ENCODE data around the gene POMGNT2.

The POMGNT2 gene

DNA sequence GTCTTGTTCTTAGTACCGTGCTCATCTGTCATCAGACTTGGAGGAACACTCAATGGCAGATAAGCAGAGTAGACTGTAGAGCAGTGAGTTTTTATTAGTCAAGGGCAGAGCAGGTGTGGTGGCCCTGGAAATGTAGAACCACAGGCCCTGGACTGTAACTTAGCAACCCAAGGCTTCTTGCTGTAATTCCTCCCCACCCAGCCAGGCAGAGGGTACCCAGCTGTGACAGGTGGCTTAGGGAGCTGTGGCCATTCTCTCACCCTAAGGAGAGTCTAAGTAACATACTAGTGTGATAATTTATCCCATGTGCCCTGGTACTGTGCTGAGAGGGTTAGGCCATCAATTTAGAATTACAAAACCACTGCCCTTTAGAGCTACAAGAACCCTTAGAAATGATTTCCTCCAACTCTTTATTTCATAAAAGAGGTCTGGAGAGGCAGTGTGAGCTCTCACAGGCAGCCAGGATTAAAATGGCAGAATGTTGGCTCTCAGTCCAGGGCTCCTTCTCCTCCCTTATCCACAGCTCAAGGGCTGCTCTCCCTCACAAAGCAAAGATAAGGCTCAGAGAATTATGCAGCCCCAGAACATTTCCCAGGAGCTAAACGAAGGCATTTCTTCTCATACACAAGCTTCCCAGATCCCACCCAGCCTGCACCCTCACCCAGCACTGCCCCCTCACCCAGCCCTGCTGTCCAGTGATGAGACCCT is 3.0 kb downstream of the POMGNT2 start:
- DNase-seq: no peak

DNA sequence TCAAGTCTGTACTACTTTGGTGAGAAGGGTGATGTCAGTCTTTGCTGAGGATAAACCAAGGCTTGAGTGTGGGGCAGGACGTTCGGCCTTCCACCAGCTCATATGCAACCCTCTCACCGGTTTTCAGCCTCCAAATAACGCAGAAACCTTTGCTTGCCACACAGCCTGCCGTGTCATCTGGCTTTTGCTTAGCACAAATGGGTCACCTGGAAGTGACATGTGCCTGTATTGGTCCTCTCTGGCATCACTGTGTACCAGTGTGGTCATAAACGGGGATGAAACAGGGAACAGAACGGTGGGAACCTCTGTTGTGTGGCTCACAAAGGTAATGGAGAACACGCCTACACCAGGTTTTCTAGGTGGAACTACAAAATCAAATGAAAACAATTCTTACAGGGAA is 7.1 kb downstream of the POMGNT2 start:
- DNase-seq: no peak

DNA sequence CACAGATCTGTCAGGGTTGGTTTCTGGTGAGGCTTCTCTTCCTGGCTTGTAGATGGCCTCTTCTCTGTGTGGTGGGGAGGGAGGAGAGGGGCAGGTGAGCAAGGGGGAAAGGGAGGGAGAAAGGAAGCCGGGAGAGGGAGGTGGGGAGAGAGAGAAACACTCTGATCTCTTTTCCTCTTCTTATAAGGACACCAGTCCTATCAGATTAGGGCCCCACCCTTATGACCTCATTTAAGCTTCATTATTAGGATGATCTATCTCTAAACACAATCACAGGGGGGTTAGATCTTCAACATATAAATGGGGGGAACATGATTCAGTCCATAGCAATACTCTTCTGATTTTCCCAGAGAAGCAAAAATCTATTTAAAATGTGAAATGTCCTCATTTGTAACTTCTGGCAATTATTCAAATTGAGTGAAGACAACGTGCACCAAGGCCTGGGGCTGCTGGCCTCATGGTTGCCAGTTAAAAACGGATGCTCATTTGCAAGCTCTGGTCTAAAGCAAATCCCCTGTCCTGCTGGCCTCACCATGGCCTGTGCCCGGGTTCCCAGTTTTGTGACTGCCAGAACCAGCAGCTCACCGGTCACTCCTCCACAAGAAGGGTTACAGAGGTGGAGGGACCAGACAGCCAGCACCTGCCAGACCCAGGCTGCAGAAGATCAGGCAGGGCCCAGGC is 8.3 kb downstream of the POMGNT2 start:
- no peak for DNase-seq

DNA sequence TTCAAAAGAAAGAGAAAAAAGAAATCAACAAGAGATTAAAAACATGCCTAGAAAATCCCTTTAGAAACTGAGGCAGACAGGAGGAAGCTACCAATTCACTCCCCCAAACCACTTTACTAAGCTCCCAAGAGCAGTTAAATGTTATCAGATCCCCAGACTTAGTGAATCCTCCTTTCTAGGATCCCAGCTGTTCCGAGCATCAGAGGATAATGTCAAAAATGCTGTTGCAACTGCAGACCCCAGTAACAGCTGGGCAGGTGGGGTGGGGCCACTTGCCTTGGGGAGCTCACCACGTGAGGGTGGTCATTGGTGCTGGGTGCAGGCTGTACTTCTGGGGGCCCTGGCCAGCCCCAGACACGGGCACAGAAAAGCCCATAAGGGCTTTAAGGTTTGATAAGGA is 9.1 kb downstream of the POMGNT2 start:
- DNase-seq: no peak

DNA sequence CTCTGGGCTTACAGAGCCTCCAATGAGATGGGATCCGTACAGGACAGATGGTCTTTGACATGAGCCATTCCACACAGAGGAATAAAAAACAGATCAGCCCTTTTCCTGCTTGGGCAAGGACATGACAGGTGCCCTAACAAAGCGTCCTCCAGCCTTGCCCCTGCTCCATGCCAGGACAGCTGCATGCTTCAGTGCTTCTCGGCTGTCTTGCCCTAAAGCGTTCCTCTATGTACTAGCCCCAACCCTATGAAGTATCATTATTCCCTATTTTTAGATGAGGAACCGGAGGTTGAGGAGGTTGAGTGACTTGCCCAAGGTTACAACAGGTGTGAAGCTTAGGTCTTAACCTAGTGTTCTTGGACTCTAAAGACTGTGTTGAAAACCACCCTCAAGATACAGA is 10.5 kb downstream of the POMGNT2 start:
- DNase-seq: no peak

DNA sequence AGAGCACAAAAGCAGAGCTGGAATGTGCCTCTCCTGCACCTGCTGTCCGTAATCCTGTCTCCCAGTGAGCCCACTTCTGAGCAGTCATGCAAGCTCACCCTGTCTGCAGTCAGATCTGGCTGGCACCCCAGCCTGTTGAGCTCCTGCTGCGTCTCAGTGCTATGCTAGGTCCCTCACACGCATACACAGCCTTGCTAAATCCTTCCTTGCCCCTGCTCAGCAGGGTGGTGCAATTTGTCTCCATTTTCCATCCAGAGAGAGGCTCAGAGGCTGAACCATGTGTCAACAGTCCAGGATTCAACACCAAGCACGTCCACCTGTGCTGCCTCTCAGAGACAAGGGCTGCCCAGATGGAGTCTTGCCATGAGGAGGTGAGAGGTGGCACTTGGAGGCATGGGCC is 11.0 kb downstream of the POMGNT2 start:
- DNase-seq: no peak

DNA sequence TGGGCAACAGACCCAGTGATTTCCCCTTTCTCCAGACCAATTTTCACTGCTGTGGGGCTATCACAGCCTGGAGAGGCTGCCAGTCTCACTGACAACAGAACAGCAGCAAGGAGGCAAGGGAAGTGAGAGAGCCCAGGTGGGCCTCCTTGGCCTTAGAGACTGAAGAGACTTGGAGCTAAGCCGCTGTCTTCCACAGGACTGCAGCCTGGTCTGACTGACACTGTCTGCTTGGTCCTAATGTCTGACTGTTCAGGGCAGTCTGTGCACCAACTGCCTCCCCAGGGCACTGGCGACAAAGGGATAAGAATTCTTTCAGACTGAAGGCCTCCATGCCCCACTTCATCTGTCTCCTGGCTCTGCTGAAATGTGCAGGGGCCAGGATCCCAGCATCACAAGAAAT is 11.5 kb downstream of the POMGNT2 start:
- no peak for DNase-seq

DNA sequence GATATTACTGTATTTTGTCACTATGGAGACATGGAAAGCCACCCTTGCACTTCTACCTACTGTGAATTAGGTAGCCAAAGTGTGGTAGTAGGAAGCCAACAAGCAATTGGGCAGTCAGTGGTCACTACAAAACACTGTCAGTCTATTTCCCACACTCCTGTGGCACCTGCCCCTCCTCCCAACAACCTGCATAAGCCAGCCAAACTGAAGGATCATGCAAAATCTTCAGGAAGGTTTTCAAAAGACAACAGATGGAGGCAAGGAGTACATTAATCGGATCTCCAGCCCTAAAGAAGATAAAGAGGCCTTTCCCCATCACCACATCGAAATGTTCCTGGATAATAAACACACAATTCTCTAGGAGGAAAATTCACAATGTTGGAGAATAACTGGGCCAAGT is 11.9 kb downstream of the POMGNT2 start:
- DNase-seq: no peak

DNA sequence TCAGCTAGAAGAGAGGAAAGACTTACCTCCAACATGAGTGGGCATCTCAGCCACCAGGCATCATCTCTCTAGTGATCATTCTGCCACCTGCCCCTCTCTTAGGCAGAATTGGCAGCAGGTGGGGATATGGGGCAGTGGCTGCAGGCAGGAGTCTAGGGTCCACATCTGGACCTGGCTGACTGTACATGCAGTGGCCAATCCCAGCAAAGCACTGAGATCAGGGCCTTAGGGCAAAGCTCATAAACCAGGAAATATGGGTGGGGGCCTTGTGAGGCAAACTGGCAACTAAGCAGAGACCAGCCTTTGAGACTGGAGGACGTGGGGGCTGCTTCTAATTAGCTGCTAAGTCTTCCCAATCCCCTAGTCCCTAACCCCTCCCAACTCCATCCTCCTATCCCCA is 12.9 kb downstream of the POMGNT2 start:
- DNase-seq: no peak

DNA sequence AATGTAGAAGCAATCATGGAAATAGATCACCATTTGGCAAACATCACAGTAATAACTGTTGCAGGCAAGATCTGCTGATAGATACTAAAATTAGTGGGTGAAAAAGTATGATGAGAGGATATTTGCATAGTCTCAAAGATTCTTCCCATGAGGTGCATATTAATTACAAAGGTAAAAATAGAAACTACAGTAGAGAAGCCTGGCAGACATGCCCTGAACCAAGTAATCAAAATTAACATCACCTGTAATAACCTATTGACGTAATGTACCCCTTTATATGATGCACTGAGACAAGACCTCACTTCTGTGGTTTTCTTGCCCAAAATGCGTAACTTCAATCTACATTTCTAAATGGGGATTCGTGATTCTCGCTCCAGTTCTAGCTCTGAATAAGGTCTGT is 14.4 kb downstream of the POMGNT2 start:
- no peak for DNase-seq

DNA sequence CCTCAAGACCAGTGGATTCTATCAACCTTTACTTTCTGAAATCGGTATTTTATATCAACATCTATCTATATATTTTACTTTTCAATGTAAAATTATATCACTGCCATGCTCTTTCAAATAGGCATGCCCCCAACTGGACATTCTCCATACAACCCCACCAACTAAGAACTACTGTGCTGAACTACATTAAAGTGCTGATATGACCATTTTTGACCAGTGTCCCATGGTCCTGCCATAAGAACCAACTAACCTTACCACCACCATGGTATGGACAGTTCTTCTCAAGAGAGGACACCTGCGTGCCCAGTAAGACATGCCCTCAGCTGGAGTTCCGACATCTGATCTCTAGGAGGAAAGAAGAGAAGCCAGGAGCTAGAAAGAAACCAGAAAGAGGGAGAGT is 15.6 kb downstream of the POMGNT2 start:
- no peak for DNase-seq

DNA sequence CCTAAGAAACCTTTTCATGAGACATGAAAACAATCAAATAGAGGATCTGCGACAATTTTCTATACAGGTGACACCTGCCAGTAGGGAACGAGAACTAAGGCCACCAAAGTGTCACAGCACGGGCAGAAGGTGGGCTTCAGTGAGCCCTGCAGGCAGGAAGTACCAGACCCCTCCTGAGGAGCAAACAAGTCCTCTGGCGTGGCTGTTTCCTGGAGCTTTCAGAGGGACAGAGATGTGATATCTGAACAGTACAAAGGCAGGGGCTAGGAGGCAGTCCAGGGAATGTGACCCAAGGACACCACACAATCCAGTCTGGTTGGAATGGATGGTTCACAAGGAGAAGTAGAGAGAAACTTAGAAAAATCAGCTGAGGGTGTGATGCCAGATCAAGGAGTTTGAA is 16.8 kb downstream of the POMGNT2 start:
- DNase-seq: no peak

DNA sequence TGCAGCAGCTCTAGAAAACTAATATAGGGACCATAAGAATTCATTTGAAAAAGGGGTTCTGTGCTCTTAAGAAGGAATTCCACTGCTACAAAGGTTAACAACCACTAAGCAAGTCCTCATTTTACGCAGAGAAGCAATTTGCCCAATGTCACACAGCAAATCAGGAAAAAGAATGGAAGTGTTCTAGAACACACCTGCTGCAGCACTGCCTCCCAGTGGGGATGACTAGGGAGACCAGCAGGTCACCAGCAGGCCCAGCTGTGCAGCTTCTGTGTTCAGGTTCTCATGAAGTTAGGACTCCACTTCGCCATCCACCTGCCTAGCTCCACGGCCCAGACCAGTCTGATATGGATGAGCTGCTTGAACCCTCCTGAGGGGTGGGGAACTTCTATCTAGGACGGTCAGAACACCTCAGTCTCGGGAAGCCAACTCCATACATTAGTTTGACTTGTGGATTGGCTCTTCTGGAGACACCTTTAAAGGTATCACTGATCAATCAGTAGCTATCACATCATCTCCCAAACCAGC is 18.6 kb downstream of the POMGNT2 start:
- DNase-seq: no peak

DNA sequence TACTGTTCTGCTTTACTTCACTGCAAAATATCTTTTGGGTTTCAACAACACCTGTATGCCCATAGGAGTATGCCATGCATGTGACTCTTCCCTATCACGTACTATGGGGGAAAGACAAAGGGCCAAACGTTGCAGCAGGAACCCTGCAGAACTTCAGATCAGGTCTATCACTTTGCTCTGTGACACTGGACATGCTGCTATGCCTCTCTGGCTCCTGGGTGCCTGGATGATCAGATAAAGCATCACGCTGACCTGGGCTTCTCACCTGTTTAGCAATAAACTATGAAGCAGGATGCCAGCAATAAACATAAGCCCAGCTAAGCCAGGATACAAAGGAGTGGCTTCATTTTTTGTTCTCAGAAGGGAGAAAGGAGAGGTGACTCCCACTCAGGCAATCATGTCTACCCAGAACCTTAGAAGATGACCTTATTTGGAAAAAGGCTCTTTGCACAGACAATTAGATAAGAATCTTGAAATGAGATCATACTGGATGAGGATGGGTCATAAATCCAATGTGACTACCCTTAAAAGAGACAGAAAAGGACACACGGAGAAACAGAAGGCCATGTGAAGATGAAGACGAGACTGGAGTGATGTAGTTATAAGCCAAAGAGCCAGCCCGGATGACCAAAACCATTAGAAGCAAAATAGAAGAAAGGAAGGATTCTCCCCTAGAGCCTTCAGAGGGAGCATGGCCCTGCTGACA is 19.3 kb downstream of the POMGNT2 start:
- no peak for DNase-seq

DNA sequence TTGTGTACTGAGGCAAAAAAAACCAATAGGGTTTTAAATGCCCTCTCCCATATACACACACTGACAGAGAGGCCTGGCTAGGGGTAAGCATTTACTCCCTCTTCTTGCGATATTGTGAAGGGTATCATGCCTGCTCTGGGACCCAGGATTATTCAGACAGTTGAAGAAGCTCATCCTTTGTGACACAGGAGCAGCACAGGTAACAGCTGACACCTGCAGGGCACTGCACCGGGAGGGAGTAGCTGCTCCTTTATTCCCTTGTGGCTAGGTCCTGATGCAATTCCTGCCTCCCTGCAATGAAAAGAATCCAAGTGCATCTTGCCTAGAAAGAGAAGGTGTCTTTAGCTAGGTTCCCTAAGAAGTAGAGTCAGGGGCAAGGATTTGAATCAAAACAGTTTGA is 23.4 kb downstream of the POMGNT2 start:
- DNase-seq: no peak

DNA sequence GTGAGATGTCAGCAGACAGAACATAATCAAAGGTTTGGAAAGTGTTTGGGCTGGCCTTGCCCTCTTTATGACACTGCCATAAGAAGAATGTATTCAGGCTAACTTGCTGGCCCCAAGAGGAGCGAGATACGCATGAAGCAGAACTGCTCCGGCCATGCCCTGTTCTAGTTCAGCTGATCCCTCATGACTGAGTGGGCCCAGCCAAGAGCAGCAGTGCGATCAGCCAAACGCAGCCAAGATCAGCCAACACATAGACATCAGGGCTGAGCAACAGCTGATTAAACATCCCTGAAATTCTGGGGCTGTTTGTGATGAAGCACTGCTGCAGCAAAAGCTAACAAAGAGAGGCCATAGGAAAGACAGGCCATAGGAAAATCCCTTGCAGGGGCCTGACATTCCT is 24.1 kb downstream of the POMGNT2 start:
- DNase-seq: no peak

DNA sequence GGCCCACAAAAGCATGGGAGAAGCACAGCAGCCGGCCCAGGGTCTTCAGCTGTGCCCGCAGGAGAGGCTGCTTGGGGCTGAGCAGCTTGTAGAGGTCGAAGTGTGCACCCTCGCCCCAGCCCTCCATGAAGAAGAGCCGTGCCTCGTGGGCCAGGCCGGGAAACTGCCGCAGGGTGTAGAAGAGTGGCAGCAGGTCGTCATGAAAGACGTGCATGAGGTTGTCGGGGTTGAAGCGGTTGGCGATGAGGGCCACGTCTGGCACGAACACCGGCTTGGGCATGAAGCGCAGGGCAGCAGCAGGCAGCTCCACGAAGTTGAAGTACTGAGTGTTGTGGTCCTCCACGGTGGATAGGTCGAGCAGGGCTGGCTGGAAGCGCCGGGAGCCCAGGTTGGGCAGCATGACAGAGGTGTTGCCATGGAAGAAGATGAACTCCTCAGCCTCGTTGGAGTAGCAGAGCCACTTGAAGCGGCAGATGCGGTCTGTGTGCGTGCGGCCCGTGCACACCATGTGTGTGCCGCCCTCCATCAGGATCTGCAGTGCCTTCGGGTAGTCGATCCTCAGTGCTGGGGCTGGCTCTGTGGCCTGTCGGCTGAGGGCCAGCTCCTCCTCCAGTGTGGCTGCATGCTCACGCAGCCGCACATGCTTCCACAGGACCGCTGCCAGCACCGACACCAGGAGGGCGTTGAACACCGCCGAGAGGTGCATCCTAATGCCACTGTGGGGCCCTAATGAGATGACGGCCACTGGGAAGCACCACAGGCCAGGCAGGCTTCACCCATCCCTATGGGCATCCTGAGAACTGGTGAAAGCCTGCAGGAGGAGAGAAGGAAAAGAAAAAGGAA is 24.9 kb downstream of the POMGNT2 start:
- no peak for DNase-seq

DNA sequence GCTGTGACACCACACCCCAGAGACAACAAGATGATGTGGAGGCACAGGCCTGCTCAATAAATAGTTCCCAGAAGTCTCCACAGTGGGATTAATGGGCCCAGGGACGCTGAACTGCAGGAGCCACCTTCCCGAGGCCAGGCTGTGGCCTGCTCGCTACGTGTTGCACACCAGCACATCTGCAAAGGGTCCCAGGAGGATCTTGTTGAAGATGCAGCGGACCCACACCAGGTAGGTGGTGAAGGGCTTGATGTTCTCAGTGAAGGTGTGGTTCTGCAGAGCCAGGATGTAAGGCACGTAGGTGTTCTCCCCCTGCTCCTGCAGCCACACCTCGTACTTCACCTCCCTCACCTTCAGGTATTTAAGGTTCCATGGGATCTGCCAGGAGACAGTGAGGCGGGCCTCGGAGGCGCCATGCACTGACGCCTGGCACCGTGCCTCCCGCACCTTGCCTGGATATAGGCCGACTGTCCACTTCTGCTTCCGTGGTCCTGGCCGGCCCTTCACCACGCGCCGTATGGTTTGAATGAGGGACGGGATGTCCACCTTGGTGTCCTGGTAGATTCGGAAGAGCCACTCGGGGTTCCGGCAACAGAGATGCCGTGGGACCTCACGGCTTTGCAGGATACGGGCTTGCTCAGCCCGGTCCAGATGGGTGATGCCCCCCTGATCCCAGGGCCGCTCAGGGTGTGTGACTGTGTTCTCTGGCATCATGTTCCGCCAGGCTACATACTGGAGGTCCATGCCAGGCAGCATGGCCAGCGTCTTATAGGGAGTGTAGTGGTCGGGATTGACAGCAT is 26.1 kb downstream of the POMGNT2 start:
- DNase-seq: no peak

DNA sequence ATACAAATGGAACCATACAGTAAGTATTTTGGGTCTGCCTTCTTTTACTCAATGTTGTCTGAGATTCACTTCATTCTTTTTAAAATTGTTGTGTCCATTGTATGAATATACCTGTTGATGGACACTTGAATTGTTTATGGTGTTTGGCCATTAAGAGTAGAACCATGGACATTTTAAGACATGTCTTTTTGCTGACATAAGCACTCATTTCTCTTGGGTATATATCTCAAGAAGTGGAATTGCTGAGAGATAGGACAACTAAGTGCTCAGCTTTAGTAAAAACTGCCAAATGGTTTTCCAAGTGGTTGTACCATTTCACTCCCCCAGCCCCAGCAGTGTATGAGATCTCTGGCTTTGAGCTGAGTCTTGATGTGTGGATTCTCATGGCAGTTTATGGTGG is 28.2 kb downstream of the POMGNT2 start:
- DNase-seq: no peak

DNA sequence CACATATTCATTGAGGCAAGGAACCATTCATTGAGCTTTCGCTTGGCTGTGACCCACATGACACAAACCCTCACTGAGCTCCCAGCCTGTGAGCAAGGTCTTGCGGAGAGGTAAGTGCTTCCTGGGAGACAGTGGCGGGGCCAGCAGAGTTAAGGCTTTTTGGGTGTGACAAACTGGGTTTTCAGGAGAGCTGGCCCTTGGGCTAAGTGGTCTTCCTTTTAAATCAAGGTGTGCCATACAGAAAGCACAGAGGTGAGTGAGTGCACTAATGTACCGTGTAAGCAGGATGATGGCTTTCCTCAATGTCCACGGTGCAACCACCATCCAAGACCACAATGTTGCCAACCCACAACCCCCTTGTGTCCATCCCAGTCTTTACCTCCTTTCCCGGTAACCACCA is 28.6 kb downstream of the POMGNT2 start:
- DNase-seq: no peak

DNA sequence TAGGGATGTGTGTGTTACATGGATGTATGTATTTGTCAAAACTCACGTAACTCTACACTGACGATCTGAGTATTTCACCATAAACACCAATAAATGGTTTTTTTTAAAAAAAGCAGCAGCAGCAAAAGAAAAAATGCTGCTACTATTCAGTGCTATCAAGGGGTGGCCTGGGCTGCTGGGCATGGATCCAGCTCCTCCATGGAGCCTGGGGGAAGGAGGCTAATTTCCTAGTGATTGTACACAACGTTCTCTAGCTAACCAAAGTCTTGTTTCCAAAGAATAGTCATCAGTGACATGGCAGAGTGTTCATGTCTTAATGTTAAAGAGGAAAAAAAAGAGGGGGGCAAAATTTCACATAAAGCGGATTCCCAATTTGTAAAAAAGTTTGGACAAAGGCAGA is 29.0 kb downstream of the POMGNT2 start:
- DNase-seq: no peak
